K562 treated with DMSO at 1 percent for 12 hours (cell line): Measurements from ENCODE around the gene TYW1. TPM values are rescaled to one million over a fixed set of nuclear protein-coding genes. Genes with fewer than 3 reads are reported as not detected.

Source experiments
- total RNA-seq: library from RNA; unstranded; fragments of 300-600 nt; gene quantifications from 2 replicates; pipeline ENCODE4 v1.2.3, GENCODE V29; 2022; ENCODE audit not compliant: insufficient read depth

Gene TYW1
- 9.0 and 15.9 TPM in 2 replicates for total RNA-seq

GRCh38 chr7:66996444-66997191, at the start of gene TYW1:
TSS of gene TYW1 (plus strand) at chr7:66996833. CDS start at chr7:66996979, 146 bp downstream.

GRCh38 chr7:66995050-66995776, 1.4 kb upstream of the TYW1 start, which contains the start of gene SBDS:
TSS of gene SBDS (minus strand) at chr7:66995586. CDS start at chr7:66995417, 169 bp downstream.

Other genes with a start within 250 kb of the TYW1 start
- 23.2 and 56.6 TPM in 2 replicates for gene TMEM248, start 75.6 kb upstream of the TYW1 start, total RNA-seq
- 68.7 and 106 TPM in 2 replicates for gene SBDS, start 1.2 kb upstream of the TYW1 start, total RNA-seq